ENCODE results near the gene CACNA2D1.

CACNA2D1 gene

DNA sequence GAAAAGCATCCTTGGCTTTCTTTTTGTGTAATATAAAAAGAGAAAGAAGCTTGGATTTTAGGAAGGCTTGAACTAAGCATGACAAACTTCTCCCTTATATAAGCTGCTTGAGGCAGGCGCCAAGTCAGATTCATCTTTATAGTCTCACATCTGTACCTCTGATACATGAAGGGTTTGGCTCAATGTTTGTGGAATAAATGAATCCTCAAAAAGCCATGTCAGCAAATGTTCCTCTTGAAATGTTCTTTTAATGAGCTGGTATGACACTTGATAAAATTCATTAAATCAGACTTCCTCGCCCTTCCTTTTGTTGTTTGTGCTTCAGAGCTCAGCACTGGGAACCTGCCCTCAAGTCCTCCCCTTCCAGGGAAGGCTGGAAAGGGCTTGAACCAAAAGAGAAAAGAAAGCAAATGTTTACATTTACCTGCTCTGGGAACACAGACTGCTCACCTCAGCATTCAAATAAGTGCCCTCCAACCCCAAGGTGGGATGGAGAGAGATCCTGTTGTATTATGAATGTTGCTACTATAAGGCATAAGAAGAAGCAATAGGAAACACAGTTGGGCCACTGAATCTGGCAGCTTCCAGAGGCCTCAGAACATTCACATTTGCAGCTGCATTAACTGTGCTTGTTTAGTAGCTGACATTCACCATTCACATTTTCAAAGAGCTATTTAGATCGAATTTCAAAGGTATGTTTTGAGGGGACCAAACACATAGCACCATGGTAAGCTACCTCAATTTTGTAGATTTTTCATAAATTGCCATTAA, 212.6 kb downstream of the CACNA2D1 start:
- H3K4me3 ChIP-seq (ENCODE audit: control insufficient read depth, low read depth, low read length): no peak overlapping the region
- TF ChIP-seq, protein P1, sequence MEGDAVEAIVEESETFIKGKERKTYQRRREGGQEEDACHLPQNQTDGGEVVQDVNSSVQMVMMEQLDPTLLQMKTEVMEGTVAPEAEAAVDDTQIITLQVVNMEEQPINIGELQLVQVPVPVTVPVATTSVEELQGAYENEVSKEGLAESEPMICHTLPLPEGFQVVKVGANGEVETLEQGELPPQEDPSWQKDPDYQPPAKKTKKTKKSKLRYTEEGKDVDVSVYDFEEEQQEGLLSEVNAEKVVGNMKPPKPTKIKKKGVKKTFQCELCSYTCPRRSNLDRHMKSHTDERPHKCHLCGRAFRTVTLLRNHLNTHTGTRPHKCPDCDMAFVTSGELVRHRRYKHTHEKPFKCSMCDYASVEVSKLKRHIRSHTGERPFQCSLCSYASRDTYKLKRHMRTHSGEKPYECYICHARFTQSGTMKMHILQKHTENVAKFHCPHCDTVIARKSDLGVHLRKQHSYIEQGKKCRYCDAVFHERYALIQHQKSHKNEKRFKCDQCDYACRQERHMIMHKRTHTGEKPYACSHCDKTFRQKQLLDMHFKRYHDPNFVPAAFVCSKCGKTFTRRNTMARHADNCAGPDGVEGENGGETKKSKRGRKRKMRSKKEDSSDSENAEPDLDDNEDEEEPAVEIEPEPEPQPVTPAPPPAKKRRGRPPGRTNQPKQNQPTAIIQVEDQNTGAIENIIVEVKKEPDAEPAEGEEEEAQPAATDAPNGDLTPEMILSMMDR (IDR thresholded peaks at IDR 0.05; ENCODE audit: control insufficient read depth, insufficient read depth, low read depth, low read length, missing control alignments): no peak
- no peak for DNase-seq (ENCODE audit: low read depth)

DNA sequence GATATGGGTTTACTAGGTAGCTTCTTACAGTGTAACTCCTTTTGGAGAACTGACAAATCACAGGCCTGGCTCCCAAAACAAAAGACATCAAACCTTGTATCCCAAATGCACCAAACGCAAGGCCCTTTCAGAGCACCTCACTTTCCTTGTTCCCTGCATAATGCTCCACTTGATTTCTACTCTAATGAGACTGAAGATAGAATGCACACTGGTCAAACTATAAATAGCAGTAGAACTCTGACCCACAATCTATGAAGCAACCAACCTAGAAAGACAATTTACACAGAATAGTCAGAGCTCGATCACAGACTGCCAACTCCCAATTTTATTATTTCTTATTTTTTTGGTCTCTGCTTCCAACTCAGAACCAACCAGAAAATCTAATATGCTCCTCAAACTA, 214.4 kb downstream of the CACNA2D1 start:
- H3K4me3 ChIP-seq (ENCODE audit: control insufficient read depth, low read depth, low read length): no peak overlapping the region
- TF ChIP-seq, protein P1 (IDR thresholded peaks at IDR 0.05; ENCODE audit: control insufficient read depth, insufficient read depth, low read depth, low read length, missing control alignments): no peak
- DNase-seq (ENCODE audit: low read depth): no peak

DNA sequence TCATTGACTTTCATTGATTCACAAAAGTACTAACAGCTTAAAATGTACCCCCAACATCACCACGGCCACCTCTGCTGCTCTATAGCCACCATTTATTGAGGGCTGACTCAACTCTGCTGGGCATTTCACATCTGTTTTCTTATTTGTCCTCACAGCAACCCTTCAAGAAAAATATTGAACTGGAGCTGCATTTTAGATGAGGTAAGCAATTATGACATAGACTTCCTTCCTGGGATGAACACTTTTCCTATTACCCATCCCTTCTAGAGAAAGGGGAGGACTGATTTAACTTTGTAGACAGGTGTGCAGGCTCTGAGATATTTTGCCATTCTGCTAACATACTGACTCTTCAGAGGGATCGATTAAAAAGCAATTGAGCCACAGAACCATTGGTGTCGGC, 217.4 kb downstream of the CACNA2D1 start:
- TF ChIP-seq, protein P1 (IDR thresholded peaks at IDR 0.05; ENCODE audit: control insufficient read depth, insufficient read depth, low read depth, low read length, missing control alignments): no peak
- no peak for DNase-seq (ENCODE audit: low read depth)
- no peak overlapping the region for H3K4me3 ChIP-seq (ENCODE audit: control insufficient read depth, low read depth, low read length)

- no peak overlapping the region for H3K4me3 ChIP-seq (ENCODE audit: control insufficient read depth, low read depth, low read length)
- TF ChIP-seq, protein P1 (IDR thresholded peaks at IDR 0.05; ENCODE audit: control insufficient read depth, insufficient read depth, low read depth, low read length, missing control alignments): no peak
- no peak for DNase-seq (ENCODE audit: low read depth)
Measured at GRCh38 chr7:82224529-82224928, 219.0 kb downstream of the CACNA2D1 start.

DNA sequence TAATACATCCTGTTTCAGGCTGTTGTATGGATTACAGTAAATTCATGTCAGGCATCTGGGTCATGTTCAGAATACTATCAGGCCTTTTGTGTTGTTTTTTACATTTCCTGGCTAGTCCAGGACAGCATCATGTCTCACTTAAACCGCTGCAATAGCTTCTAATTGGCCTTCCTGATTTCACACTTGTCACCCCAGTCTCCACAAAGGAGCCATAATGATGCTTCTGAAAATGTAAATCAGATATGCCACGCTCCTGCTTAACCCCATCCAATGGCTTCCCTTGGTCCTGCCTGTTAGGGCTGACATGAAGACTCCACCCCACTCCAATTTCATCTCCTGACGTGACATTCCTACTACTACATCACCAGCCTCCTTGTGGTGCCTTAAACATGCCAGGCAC, 220.0 kb downstream of the CACNA2D1 start:
- no peak overlapping the region for H3K4me3 ChIP-seq (ENCODE audit: control insufficient read depth, low read depth, low read length)
- no peak for DNase-seq (ENCODE audit: low read depth)
- TF ChIP-seq, protein P1 (IDR thresholded peaks at IDR 0.05; ENCODE audit: control insufficient read depth, insufficient read depth, low read depth, low read length, missing control alignments): no peak

- no peak for DNase-seq (ENCODE audit: low read depth)
Measured at GRCh38 chr7:82221152-82221674, 222.4 kb downstream of the CACNA2D1 start.

More at GRCh38 chr7:82221152-82221674, 222.4 kb downstream of the CACNA2D1 start:
- TF ChIP-seq, protein P1 (IDR thresholded peaks at IDR 0.05; ENCODE audit: control insufficient read depth, insufficient read depth, low read depth, low read length, missing control alignments): no peak
- H3K4me3 ChIP-seq (ENCODE audit: control insufficient read depth, low read depth, low read length): no peak overlapping the region
